Measurements from ENCODE around the gene HIBCH. TPM values are rescaled to one million over a fixed set of nuclear protein-coding genes. Genes with fewer than 3 reads are reported as not detected.

The HIBCH gene
- total RNA-seq, 1 experiment from 2014 or later = 24.7 TPM

GRCh38 chr2:190342611-190343010 is 23.0 kb upstream of the HIBCH start (continued):
- no peak for TF ChIP-seq POLR2AphosphoS5 (IDR thresholded peaks at IDR 0.05; ENCODE audit: low read depth, low read length)

GRCh38 chr2:190340369-190340768 is 20.7 kb upstream of the HIBCH start:
- peak; percentile 67 for DNase-seq (ENCODE audit: low read depth, low spot score)
- Histone ChIP-seq H3K9me3 (ENCODE audit: control insufficient read depth in 1 of 2, insufficient read depth in 1 of 2, low read depth in 1 of 2, low read length in 2 of 2) (0 out of 4 replicates have a peak, but pooled peaks cover 0 to 3% of the 10 kb centered on the region in 2 experiments), H3K27ac (ENCODE audit: low read depth, low read length) (no peak overlapping the region), H3K27me3 (ENCODE audit: insufficient read depth, low read length) (no peaks in the 10 kb centered on the region), H3K4me1 (ENCODE audit: control insufficient read depth in 1 of 2, insufficient read depth in 2 of 2, low read length in 2 of 2) (peaks cover 19 to 39% of the 10 kb centered on the region in 2 experiments; a peak in 3 of 4 replicates), H3K9ac (ENCODE audit: low read length) (no peak overlapping the region), H3K9me2 (ENCODE audit: insufficient read depth) (no peaks in the 10 kb centered on the region), H3K79me2 (ENCODE audit: insufficient read depth, low read length) (peaks cover 12% of the 10 kb centered on the region), H3K36me3 (ENCODE audit: control insufficient read depth in 1 of 2, insufficient read depth in 2 of 2, low read length in 2 of 2) (no peaks in the 10 kb centered on the region), H4K20me1 (ENCODE audit: insufficient read depth) (no peaks in the 10 kb centered on the region), H3K4me3 (replicated peaks in 1 of 2; ENCODE audit: low read depth in 1 of 2, low read length in 2 of 2) (no peak overlapping the region), H3K4me2 (ENCODE audit: low read length) (peak overlapping the region; percentile 48), H2AFZ (ENCODE audit: low read depth, low read length, poor library complexity, severe bottlenecking) (no peak overlapping the region)
- ChIA-PET RAD21 (ENCODE audit: low non-redundant PET in 1 of 2, low total read pairs in 2 of 2, uncharacterized antibody in 2 of 2, unreplicated experiment in 2 of 2) (no interaction called here), POLR2A (no interaction called here), CTCF (interaction anchor here (0.6 to 1.0 kb wide), 2 partner anchors 21 to 313 kb away, joined by 3 read pairs; partner anchors contain the start of gene HIBCH)
- peak; percentile 57 for ATAC-seq
- no TSS peak for BruUV-seq (replicated peaks)
- no peak for TF ChIP-seq SRF (IDR thresholded peaks at IDR 0.05; ENCODE audit: low read depth)
- TF ChIP-seq EZH2 (IDR thresholded peaks at IDR 0.05) = no peak
- no peak for TF ChIP-seq TCF7L2 (IDR thresholded peaks at IDR 0.05; ENCODE audit: borderline replicate concordance, extremely low read depth, insufficient read depth, insufficient read length)
- no peak for TF ChIP-seq POLR2AphosphoS5 (IDR thresholded peaks at IDR 0.05; ENCODE audit: low read depth, low read length)
- no peak for TF ChIP-seq ATF3 (IDR thresholded peaks at IDR 0.05)
- no peak for TF ChIP-seq YY1 (IDR thresholded peaks at IDR 0.05; ENCODE audit: extremely low read depth, insufficient replicate concordance, low read depth, low read length)
- TF ChIP-seq RAD21 (IDR thresholded peaks at IDR 0.05; ENCODE audit: low read depth) = no peak
- TF ChIP-seq ZNF274 (IDR thresholded peaks at IDR 0.05; ENCODE audit: low read depth, low read length) = no peak
- TF ChIP-seq SP1 (IDR thresholded peaks at IDR 0.05; ENCODE audit: low read depth) = no peak
- TF ChIP-seq JUND (IDR thresholded peaks at IDR 0.05) = no peak
- no peak for TF ChIP-seq POLR2A (IDR thresholded peaks at IDR 0.05; ENCODE audit: borderline replicate concordance, extremely low read depth, insufficient read depth, insufficient read length)
- no peak for TF ChIP-seq MAX (IDR thresholded peaks at IDR 0.05)
- TF ChIP-seq ZFX (IDR thresholded peaks at IDR 0.05) = no peak
- TF ChIP-seq FOSL1 (IDR thresholded peaks at IDR 0.05; ENCODE audit: low read depth) = no peak
- TF ChIP-seq EGR1 (IDR thresholded peaks at IDR 0.05; ENCODE audit: low read depth) = no peak
- TF ChIP-seq ZBTB33 (IDR thresholded peaks at IDR 0.05; ENCODE audit: extremely low read depth, insufficient replicate concordance, low read length) = no peak
- intact Hi-C loops (cut with micrococcal nuclease) = no loop called here

All from HCT116 (cell line).